ENCODE measurements around the gene HOATZ. TPM values are rescaled to one million over a fixed set of nuclear protein-coding genes. Genes with fewer than 3 reads are reported as not detected.

The HOATZ gene
- total and polyA plus RNA-seq, 12 donors = not detected

DNA sequence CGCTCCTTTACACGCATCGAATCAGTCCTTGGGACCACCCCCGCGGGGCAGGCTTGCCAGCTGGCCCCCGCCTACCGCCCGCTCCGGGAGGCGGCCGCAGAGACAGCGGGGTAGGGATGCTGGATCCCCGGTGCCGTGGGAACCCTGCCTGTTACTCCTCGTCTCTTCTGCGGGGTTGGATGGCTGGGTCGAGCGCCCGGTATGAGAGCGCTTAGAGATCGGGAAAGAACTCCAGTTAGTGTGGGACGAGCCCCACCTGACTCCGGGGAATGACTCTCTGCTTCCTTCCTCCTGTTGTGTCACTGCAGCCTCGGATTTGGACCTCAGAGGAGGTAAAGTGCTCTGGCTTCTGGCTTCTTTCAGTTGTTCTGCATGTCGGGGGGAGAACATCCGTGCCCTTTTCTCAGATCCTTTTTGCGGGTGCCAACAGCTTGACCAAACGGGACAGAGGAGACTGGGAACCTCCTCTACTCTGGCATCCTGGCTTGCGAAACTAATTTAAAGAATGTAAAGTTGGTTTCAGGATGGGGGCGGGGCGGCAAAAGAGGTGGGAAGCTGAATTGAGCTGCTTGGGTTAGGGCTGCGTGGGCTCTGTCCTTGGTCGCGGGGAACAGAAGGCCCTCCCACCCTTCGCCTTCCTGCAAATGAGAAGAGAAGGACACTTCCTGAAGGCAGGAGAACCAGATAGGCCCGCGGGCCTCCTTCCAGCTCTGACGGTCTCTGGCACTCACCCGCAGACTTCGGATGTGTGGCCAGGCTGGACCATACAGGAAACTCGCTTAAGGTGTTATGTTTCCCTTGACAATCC, 26.9 kb downstream of the HOATZ start:
- TF ChIP-seq POLR2A (IDR thresholded peaks at IDR 0.05) = no peak
- TF ChIP-seq, protein P1, sequence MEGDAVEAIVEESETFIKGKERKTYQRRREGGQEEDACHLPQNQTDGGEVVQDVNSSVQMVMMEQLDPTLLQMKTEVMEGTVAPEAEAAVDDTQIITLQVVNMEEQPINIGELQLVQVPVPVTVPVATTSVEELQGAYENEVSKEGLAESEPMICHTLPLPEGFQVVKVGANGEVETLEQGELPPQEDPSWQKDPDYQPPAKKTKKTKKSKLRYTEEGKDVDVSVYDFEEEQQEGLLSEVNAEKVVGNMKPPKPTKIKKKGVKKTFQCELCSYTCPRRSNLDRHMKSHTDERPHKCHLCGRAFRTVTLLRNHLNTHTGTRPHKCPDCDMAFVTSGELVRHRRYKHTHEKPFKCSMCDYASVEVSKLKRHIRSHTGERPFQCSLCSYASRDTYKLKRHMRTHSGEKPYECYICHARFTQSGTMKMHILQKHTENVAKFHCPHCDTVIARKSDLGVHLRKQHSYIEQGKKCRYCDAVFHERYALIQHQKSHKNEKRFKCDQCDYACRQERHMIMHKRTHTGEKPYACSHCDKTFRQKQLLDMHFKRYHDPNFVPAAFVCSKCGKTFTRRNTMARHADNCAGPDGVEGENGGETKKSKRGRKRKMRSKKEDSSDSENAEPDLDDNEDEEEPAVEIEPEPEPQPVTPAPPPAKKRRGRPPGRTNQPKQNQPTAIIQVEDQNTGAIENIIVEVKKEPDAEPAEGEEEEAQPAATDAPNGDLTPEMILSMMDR (IDR thresholded peaks at IDR 0.05) = no peak
- H3K4me1 ChIP-seq (replicated peaks in 1 of 2) = peaks cover 13 to 21% of the 10 kb centered on the region in 2 donors
- intact Hi-C loops (cut with DNase I) = no loop called here
- DNase-seq = peak in 6 of 7 donors; percentile 44 to 78 (median 59)
- 3 to 7% (median 5%) methylated on average over 24 to 41 of the region's 41 CpGs for WGBS, 4 donors
- H3K4me3 ChIP-seq = peak overlapping the region in 2 of 4 donors; percentile 18 to 63
- peaks cover 20% of the 10 kb centered on the region for H3K27me3 ChIP-seq
- H3K27ac ChIP-seq = peak overlapping the region in 2 of 5 donors; percentile 50 to 76
- H3K9me3 ChIP-seq (replicated peaks in 1 of 3) = no peaks in the 10 kb centered on the region
- H3K36me3 ChIP-seq (replicated peaks in 1 of 2) = no peaks in the 10 kb centered on the region

GRCh38 chr11:111542606-111543275, 28.2 kb downstream of the HOATZ start:
- H3K4me3 ChIP-seq = no peak overlapping the region
- intact Hi-C loops (cut with DNase I) = no loop called here
- no peaks in the 10 kb centered on the region for H3K9me3 ChIP-seq (replicated peaks in 1 of 3)
- no peak for TF ChIP-seq POLR2A (IDR thresholded peaks at IDR 0.05)
- H3K27ac ChIP-seq = no peak overlapping the region
- DNase-seq = no peak
- H3K4me1 ChIP-seq (replicated peaks in 1 of 2) = peaks cover 13 to 21% of the 10 kb centered on the region in 2 donors
- no peaks in the 10 kb centered on the region for H3K36me3 ChIP-seq (replicated peaks in 1 of 2)
- WGBS, 4 donors = 67 to 85% (median 73%) methylated on average over 10 of the region's 10 CpGs
- H3K27me3 ChIP-seq = peaks cover 17% of the 10 kb centered on the region

DNA sequence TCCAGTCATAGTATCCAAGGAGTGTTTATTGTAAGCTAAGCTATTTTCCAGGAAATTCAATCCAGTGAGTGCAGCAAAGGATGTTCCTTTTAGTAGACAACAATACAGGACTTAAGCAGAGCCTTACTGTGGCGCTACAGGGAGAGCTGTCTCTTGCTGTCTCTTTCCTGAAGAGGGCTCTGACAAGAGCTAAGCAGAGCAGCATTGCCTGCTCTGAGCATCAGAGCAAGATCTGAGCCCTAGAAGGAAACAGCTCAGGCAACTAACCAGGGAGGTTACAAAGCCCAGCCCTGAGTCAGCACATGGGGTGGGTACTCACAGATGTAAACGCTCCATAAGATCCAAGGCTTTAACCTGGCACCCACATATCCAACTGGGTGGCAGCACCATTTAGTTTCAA, 33.9 kb downstream of the HOATZ start:
- TF ChIP-seq, protein P1 (IDR thresholded peaks at IDR 0.05) = no peak
- no peak for TF ChIP-seq POLR2A (IDR thresholded peaks at IDR 0.05)
- Histone ChIP-seq H3K9me3 (replicated peaks in 1 of 3) (no peaks in the 10 kb centered on the region), H3K4me1 (replicated peaks in 1 of 2) (no peaks in the 10 kb centered on the region), H3K36me3 (replicated peaks in 1 of 2) (no peaks in the 10 kb centered on the region), H3K4me3 (no peak overlapping the region), H3K27ac (no peak overlapping the region), H3K27me3 (no peaks in the 10 kb centered on the region)
- WGBS, 4 donors = 87 to 93% (median 92%) methylated on average over 1 to 2 of the region's 2 CpGs; no CpG with 5 or more reads in 1 of the 4 donors
- intact Hi-C loops (cut with DNase I) = no loop called here
- DNase-seq = no peak

DNA sequence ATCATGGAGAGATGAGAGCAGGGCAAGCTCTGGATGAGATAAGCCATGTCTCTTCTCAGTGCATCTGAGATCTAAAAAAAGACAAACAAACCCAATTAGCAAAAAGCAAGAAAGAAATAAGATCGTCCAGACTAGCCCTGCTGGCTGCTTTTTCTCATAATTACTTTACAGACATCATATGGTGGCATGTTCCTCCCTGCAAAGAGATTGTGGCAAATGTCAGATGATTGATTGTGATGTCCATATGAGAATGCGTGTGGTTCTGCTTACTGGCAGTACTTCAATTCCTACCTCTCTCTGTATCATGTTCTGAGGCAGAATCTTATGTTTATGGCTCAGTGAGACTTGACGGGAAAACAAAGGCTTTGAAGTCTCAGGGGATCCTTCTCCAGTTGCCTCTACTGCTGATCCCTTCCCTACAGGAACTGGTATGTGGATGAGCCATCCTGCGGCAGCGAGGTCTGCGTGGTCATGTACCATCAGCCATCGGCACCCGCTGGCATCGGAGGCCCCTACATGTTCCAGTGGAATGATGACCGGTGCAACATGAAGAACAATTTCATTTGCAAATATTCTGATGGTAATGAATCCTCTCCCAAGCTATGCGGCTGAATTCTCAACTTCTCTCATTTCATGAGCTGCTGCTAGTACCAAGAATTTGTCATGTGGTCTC, 34.8 kb downstream of the HOATZ start:
- WGBS, 4 donors = 80 to 89% (median 84%) methylated on average over 11 of the region's 11 CpGs
- DNase-seq = no peak
- no peak for TF ChIP-seq POLR2A (IDR thresholded peaks at IDR 0.05)
- TF ChIP-seq, protein P1 (IDR thresholded peaks at IDR 0.05) = no peak
- Histone ChIP-seq H3K9me3 (replicated peaks in 1 of 3) (no peaks in the 10 kb centered on the region), H3K4me3 (no peak overlapping the region), H3K36me3 (replicated peaks in 1 of 2) (no peaks in the 10 kb centered on the region), H3K27ac (no peak overlapping the region), H3K4me1 (replicated peaks in 1 of 2) (no peaks in the 10 kb centered on the region), H3K27me3 (no peaks in the 10 kb centered on the region)
- intact Hi-C loops (cut with DNase I) = no loop called here

Data from adrenal gland (tissue), 12 donors.